CD1c-positive myeloid dendritic cell (primary cell): ENCODE data around the gene CDKN2AIPNL.
A peak's percentile ranks its signal among the peaks of the same experiment; 100 is the strongest.
"Not testable (repeated sequence)": the region's sequence is repeated elsewhere in the genome, so short reads cannot be mapped to it uniquely, and the experiment has no call there.

Source experiments
- DNase-seq: peaks from one replicate; pipeline ENCODE4 v3.0.0-alpha.2; 2016; ENCODE audit errors: extremely low spot score

CDKN2AIPNL gene

DNA sequence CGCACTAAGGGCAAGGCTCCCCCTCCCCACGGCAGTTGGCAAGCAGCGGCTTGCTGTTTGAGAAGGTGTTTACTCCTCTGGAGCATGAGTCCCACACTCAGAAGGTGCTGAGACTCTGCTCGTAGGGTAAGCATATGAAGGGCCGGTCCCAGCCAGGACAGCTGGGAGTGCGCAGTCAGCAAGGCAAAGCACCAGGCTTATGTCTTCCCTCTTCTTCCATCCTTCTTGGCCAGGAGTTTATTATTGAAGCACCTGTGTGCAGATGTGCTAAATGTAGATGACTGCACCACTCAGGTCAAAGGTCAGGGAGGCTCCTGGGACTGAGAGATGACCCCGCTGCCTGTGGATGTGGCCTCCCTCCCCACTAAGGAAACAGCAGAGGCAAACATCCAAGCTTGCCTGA, 27.0 kb upstream of the CDKN2AIPNL start:
- no peak for DNase-seq

DNA sequence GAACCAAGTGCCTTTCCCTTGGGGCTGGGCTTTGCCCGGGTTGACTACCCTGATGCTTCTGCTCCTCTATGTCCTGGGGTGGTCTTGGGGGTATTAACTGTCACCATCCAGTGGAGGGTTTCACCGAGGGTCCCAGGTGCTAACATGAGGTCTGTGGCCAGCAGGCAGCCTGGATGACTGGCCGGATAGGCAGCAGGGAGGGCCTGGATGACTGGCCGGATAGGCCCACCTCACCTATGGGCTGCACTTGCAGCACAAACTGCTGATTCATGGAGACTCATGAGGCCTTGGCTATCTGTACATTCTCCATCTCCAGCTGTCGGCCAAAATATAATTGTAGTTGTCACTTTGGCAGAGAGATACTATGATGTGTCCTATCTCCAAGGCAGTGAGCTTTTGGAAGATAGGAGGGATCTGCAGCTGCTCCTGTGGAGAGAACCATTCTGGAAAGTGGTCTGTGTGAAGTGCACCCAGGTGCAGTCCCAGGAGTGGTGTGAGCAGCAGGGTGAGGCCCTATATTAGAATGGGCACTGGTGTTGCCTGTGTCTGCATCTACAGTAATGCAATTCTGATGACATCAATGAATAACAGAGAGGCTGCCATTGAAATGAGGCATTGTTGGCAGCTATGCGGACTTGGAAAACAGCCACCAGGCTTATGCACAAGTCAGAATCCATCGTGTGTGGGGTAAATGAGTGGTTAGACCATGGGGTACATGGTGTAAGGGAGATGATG, 26.3 kb upstream of the CDKN2AIPNL start:
- DNase-seq = no peak

DNA sequence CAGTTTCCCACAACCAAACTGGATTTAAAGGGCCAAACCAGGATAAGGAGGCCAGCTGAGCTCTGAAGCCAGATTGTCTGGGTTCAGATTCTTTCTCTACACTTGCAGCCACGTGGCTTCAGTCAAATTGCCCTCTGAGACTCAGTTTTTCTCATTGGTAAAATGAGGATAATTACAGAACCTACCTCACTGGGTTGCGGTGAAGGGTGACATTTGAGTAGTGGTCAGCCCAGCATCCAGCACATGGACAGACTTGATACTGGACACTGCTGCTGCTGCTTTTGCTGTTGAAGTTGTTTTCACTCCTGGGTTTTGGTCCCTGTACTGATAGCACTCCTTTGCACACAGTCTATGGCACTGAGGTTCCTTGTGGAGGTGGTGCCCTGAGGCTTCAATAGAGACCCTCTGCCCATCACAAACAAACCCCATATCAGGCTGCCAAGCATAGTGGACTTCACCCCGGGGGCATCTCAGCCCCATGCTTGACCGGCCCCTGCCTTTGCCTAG, 25.7 kb upstream of the CDKN2AIPNL start:
- no peak for DNase-seq

DNA sequence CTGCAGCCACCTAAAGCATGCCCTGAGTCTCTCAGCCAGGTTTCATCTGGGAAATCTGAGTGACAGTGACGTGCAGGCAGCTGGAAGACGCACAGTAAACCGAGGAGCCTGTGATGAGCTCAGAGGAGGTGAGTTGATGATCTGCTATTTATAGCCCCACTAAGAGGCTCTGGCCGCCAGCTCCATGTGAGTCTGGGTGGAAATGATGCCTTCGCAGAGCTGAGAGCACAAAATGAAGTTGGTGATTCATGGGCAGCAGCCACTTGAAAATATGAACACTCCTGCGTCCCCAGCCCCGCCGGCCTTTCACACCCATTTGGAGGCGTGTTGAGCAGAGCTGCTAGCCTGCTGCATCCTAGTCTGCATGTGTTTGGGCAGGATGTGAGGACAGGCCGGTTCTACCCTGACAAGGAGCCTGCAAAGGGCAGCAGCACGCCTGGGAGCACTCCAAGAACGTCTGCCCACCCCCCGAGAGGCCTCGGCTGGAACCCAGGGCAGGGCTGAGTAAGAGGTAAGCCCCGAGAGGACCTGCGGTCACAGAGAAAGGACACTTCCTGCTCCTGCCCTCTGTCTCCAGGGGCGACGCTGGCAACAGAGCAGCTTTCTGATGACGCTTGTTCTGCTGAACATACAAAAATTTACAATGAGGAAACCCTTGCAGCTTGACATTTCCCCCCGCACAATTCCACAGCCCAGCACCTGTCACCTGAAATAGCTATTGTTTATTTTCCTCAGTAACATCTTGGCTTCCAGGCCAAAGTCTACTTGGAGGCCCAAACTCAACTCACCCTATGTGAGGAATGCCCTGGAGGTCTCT, 25.1 kb upstream of the CDKN2AIPNL start:
- peak; percentile 86 for DNase-seq

DNA sequence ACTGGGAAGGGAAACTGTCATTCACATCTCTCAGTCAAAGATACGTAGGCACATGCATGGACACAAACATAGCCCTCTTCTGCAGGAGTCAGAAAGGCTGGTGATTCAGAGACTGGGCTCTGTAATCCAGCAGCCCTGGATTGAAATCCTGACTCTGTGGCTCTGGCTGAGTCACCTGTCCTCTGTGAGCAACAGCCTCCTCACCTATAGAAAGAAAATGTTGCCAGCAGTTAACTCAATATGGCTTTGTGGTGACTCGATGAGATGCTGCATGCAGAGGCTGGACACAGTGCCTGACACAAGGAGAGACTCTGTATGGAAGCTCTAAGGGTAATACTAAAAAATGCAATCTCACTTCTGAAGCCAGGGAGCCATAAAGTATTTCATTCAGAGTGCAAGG, 23.9 kb upstream of the CDKN2AIPNL start:
- DNase-seq = no peak

DNA sequence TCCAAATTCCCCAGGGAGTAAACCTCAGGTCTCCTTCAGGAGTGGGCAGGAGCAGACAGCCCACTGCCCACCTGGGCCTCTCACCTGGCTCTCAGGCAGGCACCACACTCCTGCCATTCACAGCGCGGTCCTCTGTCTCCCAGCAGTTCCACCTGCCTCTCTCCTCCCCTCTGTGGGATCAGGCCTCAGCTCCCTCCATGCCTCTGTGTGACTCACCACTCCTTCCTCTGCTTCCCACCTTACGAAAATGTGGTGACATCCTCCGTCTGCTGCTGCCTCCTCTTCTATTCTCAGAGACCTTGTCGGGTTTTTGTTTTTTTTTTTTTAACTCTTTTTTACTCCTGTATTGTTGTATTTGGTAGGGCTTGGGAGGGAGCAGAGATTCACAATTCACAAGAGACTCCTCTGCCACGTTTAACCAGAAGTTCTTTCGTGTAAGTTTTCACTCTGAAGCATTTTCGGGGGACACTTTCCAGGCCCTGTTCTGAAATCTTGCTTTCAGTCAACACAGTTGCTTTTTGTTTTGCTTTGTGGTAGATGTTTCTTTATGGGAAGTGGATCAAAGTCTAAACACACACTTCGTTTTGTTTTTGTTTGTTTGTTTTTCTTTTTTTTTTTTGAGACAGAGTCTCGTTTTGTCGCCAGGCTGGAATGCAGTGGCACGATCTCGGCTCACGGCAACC, 21.1 kb upstream of the CDKN2AIPNL start:
- no peak for DNase-seq

DNA sequence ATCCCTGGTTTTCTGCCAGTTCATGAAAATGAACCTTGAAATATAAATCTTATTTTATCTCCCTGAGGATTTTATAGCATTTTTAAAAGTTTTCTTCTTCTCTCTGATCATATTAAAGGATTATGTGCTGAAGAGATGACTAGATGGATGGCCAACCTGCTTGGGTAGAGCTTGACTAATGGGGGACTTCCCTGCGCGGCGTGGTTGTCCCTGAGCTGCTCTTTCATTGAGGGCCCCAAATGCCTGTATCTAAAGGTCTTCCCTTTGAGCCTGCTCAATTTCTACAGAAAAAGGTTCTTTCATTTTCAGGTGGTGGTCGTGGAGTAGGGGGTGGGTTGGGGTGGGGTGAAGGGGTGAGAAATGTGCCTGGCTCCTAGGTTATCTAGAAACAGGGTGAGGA, 20.5 kb upstream of the CDKN2AIPNL start:
- no peak for DNase-seq

DNA sequence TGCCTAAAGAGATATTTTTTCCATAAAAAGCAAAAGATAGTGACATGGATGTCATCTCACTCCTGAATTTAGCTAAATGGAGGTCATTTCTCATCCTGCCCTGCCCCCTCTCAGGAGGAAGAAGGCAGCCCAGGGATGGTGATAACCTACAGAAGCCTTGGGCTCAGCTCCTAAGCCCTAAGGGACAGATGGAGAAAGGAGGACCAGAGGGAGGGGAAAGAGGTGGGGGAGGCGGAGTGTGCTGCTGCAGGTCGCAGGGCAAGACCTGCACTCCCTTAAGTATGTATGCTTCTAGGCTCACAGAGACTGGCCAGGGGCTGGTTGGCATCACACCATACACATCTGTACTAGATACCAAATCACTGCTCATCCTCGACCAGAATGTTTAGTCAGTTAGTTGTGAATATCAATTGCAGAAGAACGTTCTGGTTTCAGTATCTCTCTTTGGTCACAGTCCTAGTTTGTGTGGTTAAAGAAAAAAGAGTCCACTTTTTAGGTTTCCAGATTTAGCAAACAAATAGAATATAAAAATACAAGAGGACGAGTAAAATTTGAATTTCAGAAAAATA, 18.4 kb upstream of the CDKN2AIPNL start:
- no peak for DNase-seq

DNA sequence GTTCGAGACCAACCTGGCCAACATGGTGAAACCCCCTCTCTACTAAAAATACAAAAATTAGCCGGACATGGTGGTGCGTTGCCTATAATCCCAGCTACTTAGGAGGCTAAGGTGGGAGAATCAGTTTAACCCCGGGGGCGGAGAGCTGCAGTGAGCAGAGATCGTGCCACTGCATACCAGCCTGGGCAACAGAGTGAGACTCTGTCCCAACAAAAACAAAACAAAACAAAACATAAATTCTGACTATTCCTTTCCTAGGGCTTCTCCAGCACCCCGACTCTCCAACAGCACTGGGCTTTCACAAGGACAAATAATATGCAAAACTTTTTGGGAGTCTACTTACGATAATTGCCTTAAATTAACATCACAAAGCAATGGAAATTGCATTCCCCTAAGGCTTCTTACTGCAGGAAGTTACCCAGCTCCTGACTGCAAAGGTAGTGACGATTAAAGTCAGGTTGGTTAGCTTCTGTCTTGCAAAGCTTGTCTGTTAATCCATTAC, 15.9 kb upstream of the CDKN2AIPNL start:
- no peak for DNase-seq

DNA sequence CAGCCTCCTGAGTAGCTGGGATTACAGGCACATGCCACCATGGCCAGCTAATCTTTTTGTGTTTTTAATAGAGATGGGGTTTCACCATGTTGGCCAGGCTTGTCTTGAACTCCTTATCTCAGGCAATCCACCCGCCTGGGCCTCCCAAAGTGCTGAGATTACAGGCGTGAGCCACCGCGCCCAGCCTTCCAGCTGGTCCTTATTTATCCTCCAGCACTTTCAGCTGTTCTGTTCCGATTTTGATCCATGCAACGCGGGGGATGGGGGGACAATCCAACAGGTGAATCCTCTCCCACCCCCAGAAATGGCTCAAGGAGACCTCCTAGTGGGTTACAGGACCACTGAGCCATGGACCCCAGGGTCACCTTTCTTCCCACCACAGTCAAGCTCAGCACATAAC, 14.7 kb upstream of the CDKN2AIPNL start:
- no peak for DNase-seq

DNA sequence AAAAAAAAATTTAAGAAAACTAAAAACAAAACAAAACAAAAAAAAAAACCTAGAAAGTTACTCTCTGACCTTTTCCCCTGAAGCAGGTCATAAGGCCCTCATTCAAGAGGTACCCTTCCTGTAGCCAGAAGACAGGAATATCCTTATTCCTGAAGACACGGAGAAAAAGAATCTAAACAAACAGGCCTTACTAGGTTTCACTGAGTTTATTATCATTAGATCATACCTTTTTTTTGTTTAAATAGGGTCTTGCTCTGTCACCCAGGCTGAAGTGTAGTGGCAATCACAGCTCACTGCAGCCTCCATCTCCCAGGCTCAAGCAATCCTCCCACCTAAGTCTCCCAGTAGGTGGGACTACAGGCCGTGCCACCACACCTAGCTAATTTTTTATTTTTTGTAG, 11.7 kb upstream of the CDKN2AIPNL start:
- DNase-seq = no peak

DNA sequence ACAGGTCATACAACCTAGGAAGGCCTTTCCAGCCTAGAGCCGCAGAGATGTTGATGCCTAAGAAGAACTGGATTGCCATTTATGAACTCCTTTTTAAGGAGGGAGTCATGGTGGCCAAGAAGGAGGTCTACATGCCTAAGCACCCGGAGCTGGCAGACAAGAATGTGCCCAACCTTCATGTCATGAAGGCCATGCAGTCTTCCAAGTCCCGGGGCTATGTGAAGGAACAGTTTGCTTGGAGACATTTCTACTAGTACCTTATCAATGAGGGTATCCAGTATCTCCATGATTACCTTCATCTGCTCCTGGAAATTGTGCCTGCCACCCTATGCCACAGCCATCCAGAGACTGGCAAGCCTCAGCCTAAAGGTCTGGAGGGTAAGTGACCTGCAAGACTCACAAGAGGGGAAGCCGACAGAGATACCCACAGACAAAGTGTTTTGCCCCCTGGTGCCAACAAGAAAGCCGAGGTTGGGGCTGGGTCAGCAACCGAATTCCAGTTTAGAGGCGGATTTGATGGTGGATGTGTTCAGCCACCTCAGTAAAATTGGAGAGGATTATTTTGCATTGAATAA, 11.2 kb upstream of the CDKN2AIPNL start:
- DNase-seq = no peak

DNA sequence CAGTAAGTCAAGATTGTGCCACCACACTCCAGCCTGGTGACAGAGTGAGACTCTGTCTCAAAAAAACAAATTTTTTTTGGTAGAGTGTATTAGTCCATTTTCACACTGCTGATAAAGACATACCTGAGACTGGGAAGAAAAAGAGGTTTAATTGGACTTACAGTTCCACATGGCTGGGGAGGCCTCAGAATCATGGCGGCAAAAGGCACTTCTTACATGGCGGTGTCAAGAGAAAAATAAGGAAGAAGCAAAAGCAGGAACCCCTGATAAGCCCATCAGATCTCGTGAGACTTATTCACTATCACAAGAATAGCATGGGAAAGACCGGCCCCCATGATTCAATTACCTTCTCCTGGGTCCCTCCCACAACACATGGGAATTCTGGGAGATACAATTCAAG, 9.4 kb upstream of the CDKN2AIPNL start:
- DNase-seq = not testable (repeated sequence)

DNA sequence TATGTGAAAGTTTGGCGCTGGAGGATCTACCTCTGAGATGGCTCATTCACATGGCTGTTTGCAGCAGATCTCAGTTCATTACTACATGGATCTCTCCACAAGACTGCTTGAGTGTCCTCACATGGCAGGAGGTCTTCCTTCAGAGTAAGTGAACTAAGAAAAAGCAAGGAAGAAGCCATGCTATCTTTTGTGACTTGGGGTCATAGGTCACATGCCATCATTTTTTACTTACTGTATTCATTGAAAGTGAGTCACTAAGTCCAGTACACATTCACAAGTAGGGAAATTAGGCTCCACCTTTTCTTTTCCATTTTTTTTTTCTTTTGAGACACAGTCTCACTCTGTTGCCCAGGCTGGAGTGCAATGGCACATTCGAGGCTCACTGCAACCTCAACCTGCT, 8.7 kb upstream of the CDKN2AIPNL start:
- no peak for DNase-seq

DNA sequence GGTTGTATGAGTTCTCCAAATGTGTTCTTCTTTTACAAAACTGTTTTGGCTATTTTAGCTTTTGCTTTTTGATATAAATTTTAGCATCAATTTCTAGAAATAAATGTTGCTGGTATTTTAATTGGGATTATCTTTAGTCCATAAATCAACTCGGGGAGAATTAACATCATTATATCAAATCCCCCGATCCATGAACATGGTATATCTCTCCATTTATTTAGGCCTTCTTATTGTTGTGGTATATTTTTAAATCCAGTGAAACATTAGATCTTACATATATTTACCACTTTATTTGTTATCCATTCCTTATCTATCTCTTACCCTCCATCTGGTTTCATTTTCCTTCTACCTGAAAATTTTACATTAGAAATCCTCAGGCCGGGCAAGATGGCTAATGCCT, 7.3 kb upstream of the CDKN2AIPNL start:
- DNase-seq = no peak

DNA sequence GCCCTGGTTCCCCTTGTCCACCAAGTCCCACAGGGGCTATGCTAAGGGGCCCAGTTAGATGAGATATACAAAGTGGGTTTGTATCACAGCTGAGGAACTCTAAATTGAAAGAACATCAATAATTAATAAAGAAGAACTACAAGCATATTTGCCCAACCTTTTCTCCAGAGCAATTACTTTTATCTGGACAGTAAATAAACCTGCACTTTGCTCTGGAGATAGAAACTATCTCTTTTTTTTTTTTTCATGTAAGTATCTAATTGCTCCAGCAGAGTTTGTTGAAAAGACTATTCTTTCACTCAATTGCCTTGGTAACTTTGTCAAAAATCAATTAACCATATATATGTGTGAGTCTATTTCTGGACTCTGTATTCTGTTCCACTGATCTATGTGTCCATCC, 6.0 kb upstream of the CDKN2AIPNL start:
- no peak for DNase-seq

DNA sequence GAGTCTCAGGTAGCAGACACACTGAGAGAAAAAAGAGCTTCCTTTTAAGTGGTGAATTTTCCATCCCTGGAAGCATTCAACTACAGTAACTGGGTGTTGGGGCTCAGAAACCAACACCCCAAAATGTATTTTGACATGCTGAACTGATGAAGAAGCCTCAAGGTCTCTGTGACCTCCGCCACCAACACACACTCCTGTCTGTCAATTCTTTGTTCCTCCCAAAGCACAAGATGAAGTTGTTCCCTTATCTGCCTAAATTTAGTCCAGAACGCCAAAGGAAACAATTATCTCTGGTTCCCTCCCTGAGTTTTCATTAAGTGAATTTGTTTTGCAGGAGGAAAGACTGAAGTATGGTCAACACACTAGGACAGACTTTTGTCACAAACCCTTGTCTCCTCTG, 1.4 kb upstream of the CDKN2AIPNL start:
- DNase-seq = no peak

DNA sequence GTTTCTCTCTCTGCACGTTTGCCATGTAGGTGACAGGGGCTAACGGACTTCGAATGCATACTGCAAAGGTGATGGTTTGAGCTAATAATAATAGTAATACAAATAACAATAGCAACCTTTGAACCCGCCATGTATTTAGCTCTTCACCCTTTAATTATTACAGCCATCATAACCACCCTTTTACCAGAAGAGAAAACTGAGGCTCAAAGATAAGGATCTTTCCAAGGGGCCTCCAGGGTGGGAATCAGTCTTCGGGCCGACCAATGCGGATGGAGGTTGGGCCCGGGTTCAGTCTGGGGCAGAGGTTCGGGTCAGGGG, 494 bp downstream of the CDKN2AIPNL start:
- no peak for DNase-seq

DNA sequence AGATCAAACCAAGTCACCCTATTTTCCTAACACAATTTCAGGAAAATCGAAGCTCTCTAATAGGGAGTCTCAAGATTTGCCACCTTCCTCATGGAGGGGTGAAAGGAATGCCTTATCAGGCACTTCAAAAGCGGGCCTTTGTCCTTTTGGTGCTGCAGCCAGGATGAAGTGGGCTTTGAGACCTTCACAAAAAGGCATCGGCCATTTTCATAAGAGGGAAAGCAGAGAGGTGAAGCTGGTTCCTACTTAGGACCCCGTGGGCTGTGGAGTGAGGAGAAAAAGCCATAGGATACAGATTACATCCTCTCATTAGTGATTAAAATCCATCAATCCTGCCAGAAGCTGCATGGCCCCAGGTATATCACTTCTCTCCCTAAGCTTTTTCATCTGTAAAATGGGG, 859 bp downstream of the CDKN2AIPNL start:
- DNase-seq = no peak

DNA sequence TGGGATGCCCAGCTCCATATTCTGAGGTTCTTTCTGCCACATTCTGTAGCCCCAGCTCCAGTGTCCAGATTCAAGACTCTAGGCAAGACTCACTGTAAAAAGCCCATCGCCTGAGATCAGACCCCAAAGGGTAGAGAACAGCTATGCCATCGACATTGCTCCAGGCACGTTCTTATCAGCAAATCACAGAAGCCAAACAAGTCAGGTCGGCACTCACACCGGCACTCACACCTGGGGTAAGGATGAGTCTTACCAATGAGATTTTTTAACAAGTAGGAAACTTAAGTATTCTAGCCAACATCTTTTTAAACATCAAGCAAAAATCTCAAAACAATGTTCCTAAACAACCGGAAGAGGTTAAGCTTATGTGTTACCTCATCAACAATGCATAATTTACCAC, 2.4 kb downstream of the CDKN2AIPNL start:
- no peak for DNase-seq

DNA sequence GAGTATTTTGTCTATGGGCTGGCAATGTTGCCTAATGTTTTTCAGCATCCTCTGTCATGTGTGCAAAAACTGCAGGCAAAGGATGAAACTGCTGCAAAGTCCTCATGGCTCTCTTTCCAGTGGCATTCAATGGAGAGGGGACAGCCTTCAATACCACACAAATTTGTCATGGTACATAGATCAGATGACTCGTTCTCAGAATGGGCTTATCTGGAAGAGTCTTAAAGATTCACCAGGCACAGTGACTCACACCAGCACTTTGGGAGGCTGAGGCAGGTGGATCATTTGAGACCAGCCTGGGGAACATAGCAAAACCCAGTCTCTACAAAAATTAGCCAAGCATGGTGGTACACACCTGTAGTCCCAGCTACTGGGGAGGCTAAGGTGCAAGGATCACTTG, 5.3 kb downstream of the CDKN2AIPNL start:
- DNase-seq = no peak

DNA sequence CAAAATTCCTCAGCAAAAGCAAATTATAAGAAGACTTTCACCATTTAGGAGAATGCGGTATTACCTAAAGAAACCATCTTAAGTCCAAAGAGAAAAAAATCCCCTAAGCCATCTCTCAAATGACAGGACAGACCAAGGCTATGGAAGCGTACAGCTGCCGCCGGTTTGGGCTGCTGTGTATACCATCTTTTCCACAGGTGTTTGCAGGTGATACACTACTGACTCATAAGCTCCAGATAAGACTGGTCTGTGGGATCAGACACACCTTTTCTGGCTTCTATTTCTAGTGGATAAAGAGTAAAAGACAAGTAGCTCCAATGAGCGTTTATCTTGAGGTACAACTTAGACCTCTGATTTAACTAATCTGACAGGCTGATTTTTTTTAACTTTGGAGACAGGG, 7.7 kb downstream of the CDKN2AIPNL start:
- DNase-seq = no peak
